NB4 (cell line): ENCODE measurements around the gene SUCLG1.

ENCODE experiments used
- DNase-seq: peaks from one replicate; pipeline ENCODE4 v3.0.0; 2010; ENCODE audit warnings: low read depth
- H3K4me3 ChIP-seq: one replicate; pipeline ENCODE4 v1.5.1; 2011; ENCODE audit warnings: mild to moderate bottlenecking, low read depth, low read length, moderate library complexity
- CTCF ChIP-seq: IDR thresholded peaks from one replicate; pipeline ENCODE4 v1.5.1; 2012; ENCODE audit warnings: low read depth, low read length
- MAX ChIP-seq: IDR thresholded peaks from 2 replicates; pipeline ENCODE4 v1.6.1; 2011; ENCODE audit warnings: low read depth, low read length
- MYC ChIP-seq: IDR thresholded peaks from 2 replicates; pipeline ENCODE4 v1.6.1; 2011; ENCODE audit warnings: low read depth, low read length
- POLR2A ChIP-seq: IDR thresholded peaks from 2 replicates; pipeline ENCODE4 v1.6.1; 2011; ENCODE audit warnings: mild to moderate bottlenecking; ENCODE audit not compliant: insufficient read length; ENCODE audit errors: extremely low read depth

The SUCLG1 gene

GRCh38 chr2:84442888-84443287 is 16.2 kb downstream of the SUCLG1 start:
- TF ChIP-seq POLR2A: no peak
- TF ChIP-seq MYC: no peak
- TF ChIP-seq MAX: no peak
- TF ChIP-seq CTCF: no peak
- H3K4me3 ChIP-seq: no peak overlapping the region
- no peak for DNase-seq

GRCh38 chr2:84441505-84441904 is 17.6 kb downstream of the SUCLG1 start:
- no peak overlapping the region for H3K4me3 ChIP-seq
- TF ChIP-seq MAX (no peak), CTCF (no peak), MYC (no peak), POLR2A (no peak)
- no peak for DNase-seq

GRCh38 chr2:84441036-84441435 is 18.0 kb downstream of the SUCLG1 start:
- H3K4me3 ChIP-seq: no peak overlapping the region
- no peak for DNase-seq
- TF ChIP-seq CTCF (no peak), MAX (no peak), MYC (no peak), POLR2A (no peak)

GRCh38 chr2:84435345-84436025 is 23.6 kb downstream of the SUCLG1 start:
- no peak for TF ChIP-seq MAX
- TF ChIP-seq POLR2A: no peak
- no peak for TF ChIP-seq MYC
- no peak for TF ChIP-seq CTCF
- no peak overlapping the region for H3K4me3 ChIP-seq
- DNase-seq: no peak

GRCh38 chr2:84429328-84429727 is 29.8 kb downstream of the SUCLG1 start:
- TF ChIP-seq CTCF (no peak), MYC (no peak)
- no peak for DNase-seq
- H3K4me3 ChIP-seq: no peak overlapping the region
